Smooth muscle cell (in vitro differentiated cells): ENCODE results near the gene CDH16. TPM values are rescaled to one million over a fixed set of nuclear protein-coding genes. Genes with fewer than 3 reads are reported as not detected.

Source experiments
- DNase-seq: peaks from one replicate; lab custom pipeline; 2025; ENCODE audit not compliant: unreplicated experiment; lab: John Stamatoyannopoulos, UW
- H2AFZ ChIP-seq: fragments of 200-600 bp; sonication (generic); 2 replicates; pipeline ENCODE4 v1.6.0; 2016; ENCODE audit warnings: antibody characterized with exemption, low read depth, mild to moderate bottlenecking
- H3F3A ChIP-seq: fragments of 200-600 bp; sonication (generic); 2 replicates; pipeline ENCODE4 v1.6.0; 2017; ENCODE audit warnings: antibody characterized with exemption, low read depth
- H3K27ac ChIP-seq: fragments of 200-600 bp; sonication (generic); 2 replicates; pipeline ENCODE4 v1.5.1; 2016; ENCODE audit warnings: low read depth, mild to moderate bottlenecking
- H3K27me3 ChIP-seq: fragments of 200-600 bp; sonication (generic); 2 replicates; pipeline ENCODE4 v1.6.1; 2016; ENCODE audit warnings: low read depth, mild to moderate bottlenecking
- H3K36me3 ChIP-seq: fragments of 200-600 bp; sonication (generic); 2 replicates; pipeline ENCODE4 v1.5.1; 2016; ENCODE audit warnings: low read depth
- H3K4me1 ChIP-seq: fragments of 200-600 bp; sonication (generic); 2 replicates; pipeline ENCODE4 v1.5.1; 2016; ENCODE audit warnings: low read depth
- H3K4me2 ChIP-seq: fragments of 200-600 bp; sonication (generic); 2 replicates; pipeline ENCODE4 v1.6.0; 2016; ENCODE audit warnings: mild to moderate bottlenecking
- H3K4me3 ChIP-seq: fragments of 200-600 bp; sonication (generic); 2 replicates; pipeline ENCODE4 v1.5.1; 2016; ENCODE audit warnings: mild to moderate bottlenecking
- H3K79me2 ChIP-seq: fragments of 200-600 bp; sonication (generic); 2 replicates; pipeline ENCODE4 v1.6.0; 2016; ENCODE audit warnings: low read depth, mild to moderate bottlenecking
- H3K9ac ChIP-seq: fragments of 200-600 bp; sonication (generic); 2 replicates; pipeline ENCODE4 v1.6.0; 2016; ENCODE audit warnings: low read depth
- H3K9me3 ChIP-seq: fragments of 200-600 bp; sonication (generic); replicated peaks from 2 replicates; pipeline ENCODE4 v1.5.1; 2016; ENCODE audit warnings: low read depth
- H4K20me1 ChIP-seq: fragments of 200-600 bp; sonication (generic); 2 replicates; pipeline ENCODE4 v1.6.0; 2016; ENCODE audit warnings: low read depth
- CTCF ChIP-seq: fragments of 200-600 bp; sonication (generic); IDR thresholded peaks from 2 replicates; pipeline ENCODE4 v1.5.1; 2017; ENCODE audit warnings: borderline replicate concordance, mild to moderate bottlenecking, antibody characterized with exemption; ENCODE audit not compliant: insufficient read depth, poor library complexity, severe bottlenecking
- WGBS: methylation state at CpG from one replicate; pipeline ENCODE4 v1.1.7; 2016; ENCODE audit warnings: low lambda C conversion rate; 5-methylcytosine and 5-hydroxymethylcytosine counted together
- polyA plus RNA-seq: library from polyadenylated mRNA; unstranded; fragments of >200 nt; fragmentation: Nextera tagmentation; extraction: Ambion mirVana; gene quantifications from 2 replicates; pipeline ENCODE4 v1.2.1, GENCODE V29; 2016
- total RNA-seq: library from RNA; depleted of rRNA; stranded (reverse); fragments of >200 nt; gene quantifications from 2 replicates; pipeline ENCODE4 v1.2.3, GENCODE V29; 2014

CDH16 gene
- total and polyA plus RNA-seq, 2 experiments from 2014 or later = not detected

DNA sequence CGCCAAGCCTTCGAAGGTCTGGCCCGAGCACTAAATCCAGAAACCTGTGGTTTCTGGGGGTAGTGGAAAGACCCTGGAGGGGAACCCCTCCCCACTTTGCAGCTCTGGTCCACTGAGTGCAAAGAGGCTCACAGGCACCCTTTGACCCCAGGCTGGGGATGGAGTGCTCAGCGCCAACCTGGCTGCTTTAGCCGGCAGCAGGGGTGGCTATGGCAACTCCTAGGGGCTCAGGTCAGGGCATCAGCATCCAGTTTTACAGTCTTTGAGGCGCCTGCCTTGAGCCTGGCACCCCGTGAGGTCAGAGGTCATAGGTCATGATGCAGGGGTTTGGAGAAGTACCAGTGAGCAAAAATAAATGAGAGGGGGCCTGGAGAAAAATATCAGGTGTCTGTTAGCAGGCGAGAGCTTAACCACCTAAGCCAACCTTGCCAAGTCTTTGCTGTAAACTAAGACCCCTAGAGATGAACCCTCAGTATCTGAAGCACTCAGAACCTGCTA, 56.6 kb downstream of the CDH16 start:
- Histone ChIP-seq H3K4me1 (no peaks in the 10 kb centered on the region), H3K9me3 (no peaks in the 10 kb centered on the region), H3K9ac (no peak overlapping the region), H3K4me2 (no peak overlapping the region), H3K79me2 (no peaks in the 10 kb centered on the region), H3F3A (no peaks in the 10 kb centered on the region), H3K36me3 (no peaks in the 10 kb centered on the region), H3K27ac (no peak overlapping the region), H4K20me1 (no peaks in the 10 kb centered on the region), H3K4me3 (no peak overlapping the region), H3K27me3 (no peaks in the 10 kb centered on the region), H2AFZ (no peak overlapping the region)
- no peak for TF ChIP-seq CTCF
- 93% methylated on average over 8 of the region's 8 CpGs for WGBS
- DNase-seq = no peak

- 93% methylated on average over 3 of the region's 3 CpGs for WGBS
- Histone ChIP-seq H3K36me3 (no peaks in the 10 kb centered on the region), H3K4me2 (no peak overlapping the region), H3K4me1 (no peaks in the 10 kb centered on the region), H3K79me2 (no peaks in the 10 kb centered on the region), H4K20me1 (no peaks in the 10 kb centered on the region), H3K27ac (no peak overlapping the region), H3K4me3 (no peak overlapping the region), H2AFZ (no peak overlapping the region), H3F3A (no peaks in the 10 kb centered on the region), H3K9me3 (no peaks in the 10 kb centered on the region), H3K9ac (no peak overlapping the region), H3K27me3 (no peaks in the 10 kb centered on the region)
- no peak for TF ChIP-seq CTCF
- DNase-seq = no peak
These were observed 59.2 kb downstream of the CDH16 start for GRCh38 chr16:66859397-66860068.

DNA sequence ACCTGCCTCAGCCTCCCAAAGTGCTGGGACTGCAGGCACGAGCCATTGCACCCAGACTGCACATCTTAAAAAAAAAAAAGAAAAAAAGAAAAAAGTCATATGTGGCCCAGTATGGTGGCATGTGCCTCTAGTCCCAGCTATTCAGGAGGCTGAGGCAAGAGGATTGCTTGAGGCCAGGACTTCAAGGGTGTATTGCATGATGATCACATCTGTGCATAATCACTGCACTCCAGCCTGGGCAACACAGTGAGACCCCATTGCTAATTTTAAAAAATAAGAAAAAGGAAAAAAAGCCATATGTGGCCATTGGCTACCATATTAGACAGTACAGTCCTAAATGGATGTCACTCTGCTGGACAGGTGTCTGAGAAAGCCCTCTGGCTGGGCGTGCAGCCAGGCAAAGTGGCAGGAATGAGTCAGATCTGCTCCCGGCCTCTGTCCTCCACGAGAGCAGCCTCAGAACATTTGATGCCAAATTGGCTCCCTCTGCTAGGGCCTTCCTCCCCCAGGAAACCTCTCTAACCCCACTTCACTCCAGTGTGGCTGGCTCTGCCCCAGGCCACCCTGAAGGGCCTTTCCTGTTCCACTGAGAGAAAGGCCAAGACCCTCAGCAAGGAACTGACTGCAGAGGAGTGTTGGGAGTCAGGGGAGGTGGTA, 59.8 kb downstream of the CDH16 start:
- no peaks in the 10 kb centered on the region for H3F3A ChIP-seq
- no peak overlapping the region for H3K27ac ChIP-seq
- WGBS = 53% methylated on average over 4 of the region's 4 CpGs
- no peak overlapping the region for H3K4me3 ChIP-seq
- H4K20me1 ChIP-seq = no peaks in the 10 kb centered on the region
- no peaks in the 10 kb centered on the region for H3K36me3 ChIP-seq
- H2AFZ ChIP-seq = no peak overlapping the region
- H3K9ac ChIP-seq = no peak overlapping the region
- H3K9me3 ChIP-seq = no peaks in the 10 kb centered on the region
- H3K4me1 ChIP-seq = no peaks in the 10 kb centered on the region
- TF ChIP-seq CTCF = no peak
- no peaks in the 10 kb centered on the region for H3K79me2 ChIP-seq
- no peak for DNase-seq
- no peak overlapping the region for H3K4me2 ChIP-seq
- H3K27me3 ChIP-seq = no peaks in the 10 kb centered on the region

Other genes starting within 250 kb of the CDH16 start
- 25.2 and 27.0 TPM in 2 replicates for gene CMTM4, start 222.1 kb downstream of the CDH16 start, total RNA-seq
- 7.2 and 9.2 TPM in 2 replicates for gene CMTM4, start 222.1 kb downstream of the CDH16 start, polyA plus RNA-seq
- gene DYNC1LI2, start 167.3 kb downstream of the CDH16 start, total RNA-seq = 74.1 and 101 TPM in 2 replicates
- 90.8 and 134 TPM in 2 replicates for gene DYNC1LI2, start 167.3 kb downstream of the CDH16 start, polyA plus RNA-seq
- not detected in 2 replicates for gene TERB1, start 117.3 kb downstream of the CDH16 start, total RNA-seq
- not detected in 2 replicates for gene TERB1, start 117.3 kb downstream of the CDH16 start, polyA plus RNA-seq
- gene NAE1, start 87.9 kb downstream of the CDH16 start, total RNA-seq = 68.4 and 70.7 TPM in 2 replicates
- 55.1 and 59.4 TPM in 2 replicates for gene NAE1, start 87.9 kb downstream of the CDH16 start, polyA plus RNA-seq
- gene CA7, start 74.5 kb downstream of the CDH16 start, total RNA-seq = not detected in 2 replicates
- gene CA7, start 74.5 kb downstream of the CDH16 start, polyA plus RNA-seq = not detected in 2 replicates
- 3.2 and 5.7 TPM in 2 replicates for gene PDP2, start 38.4 kb downstream of the CDH16 start, total RNA-seq
- 1.1 and 1.5 TPM in 2 replicates for gene PDP2, start 38.4 kb downstream of the CDH16 start, polyA plus RNA-seq
- 7.6 and 11.7 TPM in 2 replicates for gene RRAD, start 6.7 kb upstream of the CDH16 start, total RNA-seq
- gene RRAD, start 6.7 kb upstream of the CDH16 start, polyA plus RNA-seq = 27.5 and 37.5 TPM in 2 replicates
- 114 and 141 TPM in 2 replicates for gene CIAO2B, start 15.5 kb upstream of the CDH16 start, total RNA-seq
- 173 and 176 TPM in 2 replicates for gene CIAO2B, start 15.5 kb upstream of the CDH16 start, polyA plus RNA-seq
- gene CES2, start 16.6 kb upstream of the CDH16 start, total RNA-seq = 12.1 and 15.7 TPM in 2 replicates
- gene CES2, start 16.6 kb upstream of the CDH16 start, polyA plus RNA-seq = 26.9 and 34.3 TPM in 2 replicates
- gene CES3, start 42.4 kb upstream of the CDH16 start, total RNA-seq = 0.18 TPM in 1 of 2 replicates, not detected in the other
- gene CES3, start 42.4 kb upstream of the CDH16 start, polyA plus RNA-seq = 0.22 and 1.2 TPM in 2 replicates
- 0.63 and 1.6 TPM in 2 replicates for gene CES4A, start 69.7 kb upstream of the CDH16 start, total RNA-seq
- 0.93 and 2.3 TPM in 2 replicates for gene CES4A, start 69.7 kb upstream of the CDH16 start, polyA plus RNA-seq
- 41.1 and 53.9 TPM in 2 replicates for gene CBFB, start 110.3 kb upstream of the CDH16 start, total RNA-seq
- gene CBFB, start 110.3 kb upstream of the CDH16 start, polyA plus RNA-seq = 40.2 and 50.9 TPM in 2 replicates
- 15.5 and 30.2 TPM in 2 replicates for gene PHAF1, start 191.1 kb upstream of the CDH16 start, total RNA-seq
- gene PHAF1, start 191.1 kb upstream of the CDH16 start, polyA plus RNA-seq = 15.5 and 24.5 TPM in 2 replicates
- 29.9 and 30.7 TPM in 2 replicates for gene B3GNT9, start 232.1 kb upstream of the CDH16 start, total RNA-seq
- 35.5 and 39.3 TPM in 2 replicates for gene B3GNT9, start 232.1 kb upstream of the CDH16 start, polyA plus RNA-seq
- 11.8 and 12.5 TPM in 2 replicates for gene TRADD, start 241.0 kb upstream of the CDH16 start, total RNA-seq
- gene TRADD, start 241.0 kb upstream of the CDH16 start, polyA plus RNA-seq = 27.2 and 35.4 TPM in 2 replicates
- gene FBXL8, start 241.1 kb upstream of the CDH16 start, total RNA-seq = 1.9 and 7.7 TPM in 2 replicates
- gene FBXL8, start 241.1 kb upstream of the CDH16 start, polyA plus RNA-seq = 12.0 and 13.5 TPM in 2 replicates
- 2.9 and 6.1 TPM in 2 replicates for gene HSF4, start 245.9 kb upstream of the CDH16 start, total RNA-seq
- gene HSF4, start 245.9 kb upstream of the CDH16 start, polyA plus RNA-seq = 2.9 and 3.9 TPM in 2 replicates